Upper lobe of left lung (tissue), 6 donors: ENCODE measurements around the gene EXD3. TPM values are rescaled to one million over a fixed set of nuclear protein-coding genes. Genes with fewer than 3 reads are reported as not detected.

Experiments used
- ATAC-seq, 2 donors: fragments of 200-7000 bp; cut with Tn5 transposase; one replicate each; pipeline ENCODE4 v1.9.1; 2022; ENCODE audit warnings: mild to moderate bottlenecking in 2 of 2, moderate library complexity in 2 of 2; ENCODE audit not compliant: low FRiP score in 2 of 2
- DNase-seq, 2 donors: peaks; one replicate each; pipeline ENCODE4 v3.0.0-alpha.2; 2019 to 2020
- H3K27ac ChIP-seq, 4 donors: fragments of 200-600 bp; sonication (generic); one replicate each; pipeline ENCODE4 v1.5.1; 2016 to 2019
- H3K27me3 ChIP-seq, 4 donors: fragments of 200-600 bp; sonication (generic); one replicate each; pipeline ENCODE4 v1.5.1; 2017 to 2019
- H3K36me3 ChIP-seq, 4 donors: fragments of 200-600 bp; sonication (generic); one replicate each; pipeline ENCODE4 v1.5.1; 2016 to 2019
- H3K4me1 ChIP-seq, 4 donors: fragments of 200-600 bp; sonication (generic); one replicate each; pipeline ENCODE4 v1.5.1; 2018 to 2019
- H3K4me3 ChIP-seq, 4 donors: fragments of 200-600 bp; sonication (generic); one replicate each; pipeline ENCODE4 v1.5.1; 2017 to 2019; ENCODE audit warnings: mild to moderate bottlenecking in 2 of 4, moderate library complexity in 1 of 4
- H3K9me3 ChIP-seq, 4 donors: fragments of 200-600 bp; sonication (generic); one replicate each; pipeline ENCODE4 v1.5.1; 2018 to 2019
- EP300 ChIP-seq, 4 donors: sonication (generic); formaldehyde crosslinking; IDR thresholded peaks; one replicate each; pipeline ENCODE4 v1.5.1; 2017; ENCODE audit warnings: antibody characterized with exemption in 4 of 4, control low read depth in 2 of 4
- POLR2A ChIP-seq, 4 donors: fragments of 450-650 bp; IDR thresholded peaks; one replicate each; pipeline ENCODE4 v1.5.1; 2016 to 2017; ENCODE audit warnings: antibody characterized with exemption in 4 of 4, mild to moderate bottlenecking in 2 of 4
- POLR2AphosphoS5 ChIP-seq, 2 donors: sonication (generic); formaldehyde crosslinking; IDR thresholded peaks; one replicate each; pipeline ENCODE4 v1.5.1; 2017; ENCODE audit warnings: antibody characterized with exemption in 2 of 2
- WGBS, 2 donors: methylation state at CpG; one replicate each; pipeline ENCODE4 v1.1.5; 2017 to 2018; 5-methylcytosine and 5-hydroxymethylcytosine counted together
- total RNA-seq, 6 donors: library from RNA; depleted of rRNA in 4 of 6; stranded (reverse); fragments of >200 nt in 4 of 6; gene quantifications; one replicate each; pipeline versions ENCODE4 v1.1.0 to v1.2.1, GENCODE V29; 2016 to 2021
- TF ChIP-seq, protein P1 (sequence below), 6 experiments: fragments of 450-650 bp in 4 of 6; fragments of 200-600 bp in 2 of 6; sonication (generic) in 2 of 6; IDR thresholded peaks; one replicate each; pipeline ENCODE4 v1.5.1; 2016 to 2019; ENCODE audit warnings: antibody characterized with exemption in 6 of 6
- donor health status: DM: no; HTN: no; CAD: no; lungs with moderate emphysema.
- donor health status: DM: no; HTN: yes; CAD: no; lungs with severe emphysema.

The EXD3 gene
- total RNA-seq, 6 donors from 2014 or later = 12.3 to 118 (median 24.8) TPM

DNA sequence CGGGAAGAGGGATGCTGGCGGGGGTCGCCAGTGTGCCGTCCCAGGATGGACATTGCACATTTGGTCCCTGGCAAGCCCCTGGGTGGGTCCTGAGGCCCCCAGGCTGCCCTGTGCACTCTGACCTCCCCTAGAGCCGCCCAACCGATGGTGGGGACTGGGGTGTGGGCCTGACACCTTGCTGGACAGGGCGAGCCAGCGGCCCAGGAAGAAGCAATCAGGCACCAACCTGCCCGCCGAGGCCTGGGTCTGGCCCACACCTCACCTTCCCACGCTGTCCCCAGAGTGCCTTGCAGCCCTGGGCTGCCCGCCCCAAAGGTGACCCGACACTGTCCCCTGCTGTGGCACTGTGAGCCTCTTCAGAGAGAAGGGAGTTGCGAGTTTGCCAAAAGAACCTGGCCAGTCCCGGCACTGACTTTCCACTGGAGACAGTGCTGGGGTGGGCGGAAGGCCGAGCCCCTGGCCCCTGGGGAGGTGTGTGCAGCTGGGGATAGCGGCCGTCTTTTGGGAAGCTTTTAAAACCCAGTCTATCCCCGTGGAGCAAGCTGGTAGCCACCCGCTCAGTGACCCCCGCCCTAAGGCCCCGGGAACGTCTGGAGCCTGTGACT is 108.9 kb downstream of the EXD3 start:
- H3K27me3 ChIP-seq = peaks cover 0 to 14% (median 6%) of the 10 kb centered on the region in 4 donors

DNA sequence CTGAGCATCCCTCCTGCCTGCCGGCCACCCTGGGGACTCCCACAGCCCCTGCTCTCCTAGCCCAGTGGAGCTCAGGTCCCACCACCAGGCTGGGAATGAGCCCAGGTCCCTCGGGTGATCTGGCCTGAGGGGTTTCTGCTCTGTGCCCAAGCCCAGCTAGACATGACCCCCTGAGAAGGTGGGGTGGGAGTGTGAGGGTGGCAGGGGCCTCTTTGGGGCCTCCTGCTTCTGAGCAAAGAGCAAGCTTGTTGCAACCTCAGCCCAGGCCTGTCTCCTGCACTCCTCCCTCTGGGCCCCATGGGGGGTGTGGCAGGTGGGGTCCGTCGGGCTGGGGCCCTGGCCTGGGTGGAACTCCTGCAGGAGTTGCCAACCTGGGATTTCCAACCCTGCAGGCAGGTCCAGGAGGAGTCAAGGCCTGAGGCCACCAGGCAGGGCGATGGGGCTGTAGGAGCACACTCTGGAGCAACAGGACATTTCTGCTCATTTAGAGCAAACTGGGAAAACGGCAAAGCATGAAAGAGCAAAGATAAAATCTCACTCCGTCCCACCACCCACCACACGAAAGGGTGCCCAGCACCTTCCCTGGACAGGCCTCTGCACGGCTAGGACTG is 109.5 kb downstream of the EXD3 start:
- peaks cover 16 to 49% (median 19%) of the 10 kb centered on the region in 4 donors for H3K4me1 ChIP-seq
- DNase-seq = peak in 1 of 2 donors; percentile 59
- no peak for ATAC-seq

More for the DNA sequence above, 108.9 kb downstream of the EXD3 start:
- 78 to 96% methylated on average over 9 to 24 of the region's 24 CpGs for WGBS, 2 donors
- DNase-seq (peak in 1 of 2 donors; percentile 75), ATAC-seq (no peak)
- TF ChIP-seq POLR2AphosphoS5 (IDR thresholded peaks at IDR 0.05) (no peak), EP300 (IDR thresholded peaks at IDR 0.05) (no peak), POLR2A (IDR thresholded peaks at IDR 0.05) (no peak)
- TF ChIP-seq, protein P1, sequence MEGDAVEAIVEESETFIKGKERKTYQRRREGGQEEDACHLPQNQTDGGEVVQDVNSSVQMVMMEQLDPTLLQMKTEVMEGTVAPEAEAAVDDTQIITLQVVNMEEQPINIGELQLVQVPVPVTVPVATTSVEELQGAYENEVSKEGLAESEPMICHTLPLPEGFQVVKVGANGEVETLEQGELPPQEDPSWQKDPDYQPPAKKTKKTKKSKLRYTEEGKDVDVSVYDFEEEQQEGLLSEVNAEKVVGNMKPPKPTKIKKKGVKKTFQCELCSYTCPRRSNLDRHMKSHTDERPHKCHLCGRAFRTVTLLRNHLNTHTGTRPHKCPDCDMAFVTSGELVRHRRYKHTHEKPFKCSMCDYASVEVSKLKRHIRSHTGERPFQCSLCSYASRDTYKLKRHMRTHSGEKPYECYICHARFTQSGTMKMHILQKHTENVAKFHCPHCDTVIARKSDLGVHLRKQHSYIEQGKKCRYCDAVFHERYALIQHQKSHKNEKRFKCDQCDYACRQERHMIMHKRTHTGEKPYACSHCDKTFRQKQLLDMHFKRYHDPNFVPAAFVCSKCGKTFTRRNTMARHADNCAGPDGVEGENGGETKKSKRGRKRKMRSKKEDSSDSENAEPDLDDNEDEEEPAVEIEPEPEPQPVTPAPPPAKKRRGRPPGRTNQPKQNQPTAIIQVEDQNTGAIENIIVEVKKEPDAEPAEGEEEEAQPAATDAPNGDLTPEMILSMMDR (IDR thresholded peaks at IDR 0.05) = peak in 2 of 6 experiments; percentile 43 to 54
- H3K27ac ChIP-seq = peak overlapping the region in 2 of 4 donors; percentile 30 to 80
- no peaks in the 10 kb centered on the region for H3K36me3 ChIP-seq
- H3K4me1 ChIP-seq = peaks cover 16 to 55% (median 19%) of the 10 kb centered on the region in 4 donors
- H3K9me3 ChIP-seq = no peaks in the 10 kb centered on the region
- no peak overlapping the region for H3K4me3 ChIP-seq

DNA sequence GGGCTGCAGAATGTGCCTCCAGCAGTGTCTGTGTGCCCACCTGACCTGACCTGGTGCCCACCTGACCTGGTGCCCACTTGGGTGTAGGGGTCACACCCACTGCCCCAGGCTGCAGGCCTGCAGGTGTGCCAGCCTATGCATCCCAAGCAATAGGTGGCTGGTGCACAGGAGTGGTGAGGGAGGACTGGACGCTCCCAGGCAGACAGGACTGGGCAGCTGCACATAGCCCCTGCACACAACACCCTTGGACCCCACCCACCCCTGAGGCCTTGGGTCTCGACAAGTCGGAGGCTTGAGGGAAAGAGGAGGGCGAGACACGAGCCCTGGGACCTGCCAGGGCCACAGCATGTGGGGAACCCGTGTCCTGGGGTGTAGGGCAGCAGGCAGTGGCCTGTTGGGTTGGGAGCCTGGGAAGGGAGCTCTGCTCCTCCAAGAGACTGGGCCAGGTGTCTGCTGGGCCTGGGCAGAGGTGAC is 110.1 kb downstream of the EXD3 start:
- Histone ChIP-seq H3K4me1 (peaks cover 16 to 48% (median 19%) of the 10 kb centered on the region in 4 donors), H3K27ac (no peak overlapping the region), H3K36me3 (no peaks in the 10 kb centered on the region), H3K4me3 (no peak overlapping the region), H3K27me3 (peaks cover 0 to 14% (median 6%) of the 10 kb centered on the region in 4 donors), H3K9me3 (no peaks in the 10 kb centered on the region)
- ATAC-seq (no peak), DNase-seq (peak; percentile 16 to 65)
- TF ChIP-seq POLR2AphosphoS5 (IDR thresholded peaks at IDR 0.05) (no peak), POLR2A (IDR thresholded peaks at IDR 0.05) (no peak), EP300 (IDR thresholded peaks at IDR 0.05) (no peak)
- TF ChIP-seq, protein P1 (IDR thresholded peaks at IDR 0.05) = no peak
- WGBS, 2 donors = 90 to 98% methylated on average over 6 of the region's 6 CpGs

More for the DNA sequence above, 109.5 kb downstream of the EXD3 start:
- H3K27me3 ChIP-seq = peaks cover 0 to 14% (median 6%) of the 10 kb centered on the region in 4 donors
- H3K9me3 ChIP-seq = no peaks in the 10 kb centered on the region
- TF ChIP-seq EP300 (IDR thresholded peaks at IDR 0.05) (no peak), POLR2A (IDR thresholded peaks at IDR 0.05) (no peak), POLR2AphosphoS5 (IDR thresholded peaks at IDR 0.05) (no peak)
- TF ChIP-seq, protein P1 (IDR thresholded peaks at IDR 0.05) = no peak
- no peak overlapping the region for H3K4me3 ChIP-seq
- peak overlapping the region in 1 of 4 donors; percentile 80 for H3K27ac ChIP-seq
- 86 to 89% methylated on average over 5 to 7 of the region's 9 CpGs for WGBS, 2 donors
- H3K36me3 ChIP-seq = no peaks in the 10 kb centered on the region

DNA sequence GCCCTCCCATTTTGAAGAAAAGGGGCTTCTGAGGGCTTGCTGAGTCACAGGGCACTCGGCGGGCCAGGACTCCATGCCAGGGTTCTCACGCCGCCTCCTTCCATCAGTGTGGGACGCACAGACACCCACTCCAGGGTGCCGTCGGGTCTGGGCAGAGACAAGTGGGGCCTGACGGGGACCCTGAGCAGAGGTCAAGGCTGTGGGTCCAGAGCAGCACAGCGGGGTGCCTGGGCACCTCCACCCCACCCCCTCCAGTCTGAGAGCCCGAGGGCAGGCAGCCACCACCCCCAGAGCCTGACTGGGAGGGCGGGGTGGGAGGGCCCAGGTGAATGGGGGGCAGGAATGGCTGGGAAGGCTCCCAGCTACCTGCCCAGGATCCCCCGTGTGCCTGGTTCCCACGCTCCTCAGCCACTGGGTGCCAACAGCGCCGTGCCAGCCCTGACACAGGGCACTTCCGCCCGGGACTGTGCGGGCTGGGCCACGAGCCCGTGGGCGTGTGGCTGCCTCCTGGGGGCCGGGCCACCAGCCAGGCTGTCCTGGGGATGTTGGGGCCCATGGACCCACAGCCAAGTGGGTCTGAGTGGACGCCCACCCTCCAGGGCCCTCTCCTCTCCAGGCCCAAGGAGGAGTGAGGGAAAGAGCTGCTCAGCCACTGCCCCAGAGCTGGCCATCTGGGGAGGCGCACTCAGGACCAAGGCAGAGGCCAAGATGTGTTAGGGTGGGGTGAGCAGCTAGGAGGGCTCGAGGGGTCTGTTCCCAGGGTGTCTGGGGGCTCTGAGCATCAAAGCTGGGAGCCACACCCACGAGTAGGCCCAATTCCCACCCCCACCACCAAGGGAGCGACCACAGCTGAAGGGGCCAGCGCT is 110.7 kb downstream of the EXD3 start:
- H3K9me3 ChIP-seq = no peaks in the 10 kb centered on the region
- peaks cover 21 to 50% (median 23%) of the 10 kb centered on the region in 4 donors for H3K4me1 ChIP-seq
- DNase-seq = peak in 1 of 2 donors; percentile 76
- ATAC-seq = no peak
- no peaks in the 10 kb centered on the region for H3K36me3 ChIP-seq
- peaks cover 0 to 16% (median 7%) of the 10 kb centered on the region in 4 donors for H3K27me3 ChIP-seq
- peak overlapping the region in 2 of 4 donors; percentile 31 to 34 for H3K27ac ChIP-seq
- no peak overlapping the region for H3K4me3 ChIP-seq
- TF ChIP-seq EP300 (IDR thresholded peaks at IDR 0.05) = no peak
- TF ChIP-seq, protein P1 (IDR thresholded peaks at IDR 0.05) = no peak
- TF ChIP-seq POLR2A (IDR thresholded peaks at IDR 0.05) = no peak
- TF ChIP-seq POLR2AphosphoS5 (IDR thresholded peaks at IDR 0.05) = no peak
- 75 to 90% methylated on average over 2 to 26 of the region's 28 CpGs for WGBS, 2 donors
